Stomach (tissue), 9 donors: Measurements from ENCODE around the gene IKBKE. TPM values are rescaled to one million over a fixed set of nuclear protein-coding genes. Genes with fewer than 3 reads are reported as not detected.

Experiments used
- DNase-seq, 2 donors: peaks; one replicate each; pipeline versions ENCODE4 v3.0.0 to v3.0.0-alpha.2; 2013 to 2019
- H3K27ac ChIP-seq, 5 donors: fragments of 200-600 bp in 4 of 5; sonication (generic) in 4 of 5; one replicate each; pipeline ENCODE4 v1.5.1; 2013 to 2019; ENCODE audit warnings: mild to moderate bottlenecking in 1 of 5, moderate library complexity in 1 of 5
- H3K27me3 ChIP-seq, 3 donors: fragments of 200-600 bp; sonication (generic); one replicate each; pipeline ENCODE4 v1.5.1; 2017 to 2019; ENCODE audit warnings: mixed run types in 1 of 3
- H3K36me3 ChIP-seq, 4 donors: fragments of 200-600 bp; sonication (generic); 1 replicate in 3 of 4; 2 replicates in 1 of 4; pipeline ENCODE4 v1.5.1; 2016 to 2019
- H3K4me1 ChIP-seq, 4 donors: fragments of 200-600 bp; sonication (generic); one replicate each; pipeline ENCODE4 v1.5.1; 2016 to 2019
- H3K4me3 ChIP-seq, 4 donors: fragments of 200-600 bp; sonication (generic) in 3 of 4; one replicate each; pipeline ENCODE4 v1.5.1; 2016 to 2019; ENCODE audit warnings: mild to moderate bottlenecking in 1 of 4
- H3K9me3 ChIP-seq, 4 donors: fragments of 200-600 bp; sonication (generic); one replicate each; pipeline ENCODE4 v1.5.1; 2016 to 2019
- EP300 ChIP-seq: sonication (generic); formaldehyde crosslinking; IDR thresholded peaks from one replicate; pipeline ENCODE4 v1.6.1; 2017; ENCODE audit warnings: antibody characterized with exemption
- POLR2A ChIP-seq, 4 donors: fragments of 450-650 bp; IDR thresholded peaks; one replicate each; pipeline ENCODE4 v1.6.1; 2016; ENCODE audit warnings: antibody characterized with exemption in 4 of 4, control low read depth in 2 of 4, mild to moderate bottlenecking in 1 of 4, moderate library complexity in 1 of 4
- POLR2AphosphoS5 ChIP-seq, 3 donors: sonication (generic); formaldehyde crosslinking; IDR thresholded peaks; one replicate each; pipeline ENCODE4 v1.6.1; 2016; ENCODE audit warnings: antibody characterized with exemption in 3 of 3
- WGBS, 5 donors: extraction: QIAGEN DNeasy Blood & Tissue Kit in 3 of 5; methylation state at CpG; one replicate each; pipeline versions ENCODE4 v1.1.5 to v1.1.7; 2013 to 2018; 5-methylcytosine and 5-hydroxymethylcytosine counted together
- intact Hi-C: fragments of 100-400 bp; cut with DNase I; formaldehyde crosslinking; loops from one replicate; pipeline ENCODE4 v1.15.1; 2023; ENCODE audit warnings: low total_unique reads
- polyA plus RNA-seq, 3 donors: library from polyadenylated mRNA; stranded (reverse); fragments of 200-250 nt; gene quantifications; one replicate each; pipeline ENCODE4 v1.2.3, GENCODE V29; 2013
- total RNA-seq, 5 donors: library from RNA; depleted of rRNA; stranded (reverse); fragments of >200 nt; gene quantifications; one replicate each; pipeline versions ENCODE4 v1.1.0 to v1.2.3, GENCODE V29; 2014 to 2016
- TF ChIP-seq, protein P1 (sequence below), 7 experiments: fragments of 450-650 bp in 4 of 7; fragments of 200-600 bp in 3 of 7; sonication (generic) in 3 of 7; IDR thresholded peaks; one replicate each; pipeline ENCODE4 v1.5.1; 2016 to 2019; ENCODE audit warnings: antibody characterized with exemption in 7 of 7, control low read depth in 2 of 7, mild to moderate bottlenecking in 1 of 7
- donor health status: healthy with polysubstance abuse.
- donor health status: Bipolar disorder and iron deficiency.
- donor health status: healthy.

Gene IKBKE
- total and polyA plus RNA-seq, 8 donors: 4.9 to 49.6 (median 7.8) TPM

DNA sequence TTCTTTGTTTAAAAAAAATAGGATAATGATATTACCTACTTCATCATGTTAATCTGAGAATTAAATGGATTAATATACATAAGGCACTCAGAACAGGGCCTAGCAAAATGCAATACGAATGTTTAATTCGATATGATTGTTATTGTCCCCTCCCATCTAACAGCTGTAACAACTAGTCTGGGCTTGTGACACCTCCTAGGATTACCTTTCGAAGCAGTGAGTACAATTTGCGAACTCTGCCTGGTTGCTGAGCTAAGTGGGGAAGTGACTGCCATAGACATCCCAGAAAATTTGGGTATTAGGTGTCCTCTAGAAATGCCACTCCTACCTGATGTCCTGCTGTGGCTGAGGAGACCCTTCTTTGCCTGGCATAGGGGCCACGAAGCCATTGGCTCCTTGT, 40.1 kb downstream of the IKBKE start:
- intact Hi-C loops: no loop called here
- H3K9me3 ChIP-seq: no peaks in the 10 kb centered on the region
- peaks cover 0 to 30% (median 9%) of the 10 kb centered on the region in 3 donors for H3K27me3 ChIP-seq
- 75 to 91% (median 86%) methylated on average over 5 of the region's 5 CpGs for WGBS, 5 donors
- H3K4me1 ChIP-seq: peaks cover 61 to 96% (median 77%) of the 10 kb centered on the region in 4 donors
- DNase-seq: no peak
- TF ChIP-seq, protein P1, sequence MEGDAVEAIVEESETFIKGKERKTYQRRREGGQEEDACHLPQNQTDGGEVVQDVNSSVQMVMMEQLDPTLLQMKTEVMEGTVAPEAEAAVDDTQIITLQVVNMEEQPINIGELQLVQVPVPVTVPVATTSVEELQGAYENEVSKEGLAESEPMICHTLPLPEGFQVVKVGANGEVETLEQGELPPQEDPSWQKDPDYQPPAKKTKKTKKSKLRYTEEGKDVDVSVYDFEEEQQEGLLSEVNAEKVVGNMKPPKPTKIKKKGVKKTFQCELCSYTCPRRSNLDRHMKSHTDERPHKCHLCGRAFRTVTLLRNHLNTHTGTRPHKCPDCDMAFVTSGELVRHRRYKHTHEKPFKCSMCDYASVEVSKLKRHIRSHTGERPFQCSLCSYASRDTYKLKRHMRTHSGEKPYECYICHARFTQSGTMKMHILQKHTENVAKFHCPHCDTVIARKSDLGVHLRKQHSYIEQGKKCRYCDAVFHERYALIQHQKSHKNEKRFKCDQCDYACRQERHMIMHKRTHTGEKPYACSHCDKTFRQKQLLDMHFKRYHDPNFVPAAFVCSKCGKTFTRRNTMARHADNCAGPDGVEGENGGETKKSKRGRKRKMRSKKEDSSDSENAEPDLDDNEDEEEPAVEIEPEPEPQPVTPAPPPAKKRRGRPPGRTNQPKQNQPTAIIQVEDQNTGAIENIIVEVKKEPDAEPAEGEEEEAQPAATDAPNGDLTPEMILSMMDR (IDR thresholded peaks at IDR 0.05): no peak
- TF ChIP-seq POLR2A (IDR thresholded peaks at IDR 0.05) (no peak), POLR2AphosphoS5 (IDR thresholded peaks at IDR 0.05) (no peak), EP300 (no peak)
- peak overlapping the region in 1 of 4 donors; percentile 84 for H3K4me3 ChIP-seq
- H3K27ac ChIP-seq: peak overlapping the region in 4 of 5 donors; percentile 16 to 83 (median 74)
- no peaks in the 10 kb centered on the region for H3K36me3 ChIP-seq

DNA sequence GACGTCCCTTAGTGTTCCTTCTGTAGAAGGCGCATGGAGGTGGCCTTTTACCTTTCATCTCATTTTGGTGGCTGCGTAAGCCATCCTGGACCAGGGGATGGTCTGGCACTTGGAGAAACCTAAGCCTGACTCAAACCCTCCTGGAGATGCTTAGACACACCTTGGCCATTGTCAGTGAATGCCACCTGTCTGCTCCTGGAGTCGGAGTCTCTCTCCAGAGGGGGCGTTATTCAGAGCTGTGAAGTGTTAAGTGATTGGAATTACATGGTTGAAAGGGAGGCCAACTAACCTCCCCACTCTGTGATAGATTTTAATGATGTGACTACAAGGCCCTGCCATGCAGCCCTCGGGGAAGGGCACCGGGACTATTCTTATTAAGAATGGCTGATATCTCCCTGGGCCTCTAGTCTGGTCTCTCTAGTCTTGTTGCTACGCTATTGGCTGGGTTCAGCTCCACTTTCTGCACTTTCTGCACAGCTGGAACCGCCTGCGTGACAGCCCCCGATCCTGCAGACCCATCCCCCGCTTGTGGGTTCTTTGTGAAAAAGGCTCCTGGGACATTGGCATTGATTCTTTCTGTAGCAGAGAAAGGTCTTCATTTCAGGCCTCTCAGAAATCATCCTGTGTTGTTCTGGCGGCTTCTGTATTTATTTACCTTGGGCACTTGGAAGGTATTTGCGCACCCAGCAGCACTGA, 41.2 kb downstream of the IKBKE start:
- WGBS, 5 donors: 46 to 68% (median 60%) methylated on average over 14 of the region's 14 CpGs
- DNase-seq: no peak
- H3K36me3 ChIP-seq: no peaks in the 10 kb centered on the region
- H3K4me3 ChIP-seq: no peak overlapping the region
- peaks cover 0 to 26% (median 9%) of the 10 kb centered on the region in 3 donors for H3K27me3 ChIP-seq
- H3K9me3 ChIP-seq: no peaks in the 10 kb centered on the region
- intact Hi-C loops: no loop called here
- peaks cover 54 to 86% (median 71%) of the 10 kb centered on the region in 4 donors for H3K4me1 ChIP-seq
- peak overlapping the region; percentile 28 to 83 (median 72) for H3K27ac ChIP-seq
- TF ChIP-seq EP300: no peak
- TF ChIP-seq POLR2AphosphoS5 (IDR thresholded peaks at IDR 0.05): no peak
- TF ChIP-seq, protein P1 (IDR thresholded peaks at IDR 0.05): no peak
- no peak for TF ChIP-seq POLR2A (IDR thresholded peaks at IDR 0.05)

DNA sequence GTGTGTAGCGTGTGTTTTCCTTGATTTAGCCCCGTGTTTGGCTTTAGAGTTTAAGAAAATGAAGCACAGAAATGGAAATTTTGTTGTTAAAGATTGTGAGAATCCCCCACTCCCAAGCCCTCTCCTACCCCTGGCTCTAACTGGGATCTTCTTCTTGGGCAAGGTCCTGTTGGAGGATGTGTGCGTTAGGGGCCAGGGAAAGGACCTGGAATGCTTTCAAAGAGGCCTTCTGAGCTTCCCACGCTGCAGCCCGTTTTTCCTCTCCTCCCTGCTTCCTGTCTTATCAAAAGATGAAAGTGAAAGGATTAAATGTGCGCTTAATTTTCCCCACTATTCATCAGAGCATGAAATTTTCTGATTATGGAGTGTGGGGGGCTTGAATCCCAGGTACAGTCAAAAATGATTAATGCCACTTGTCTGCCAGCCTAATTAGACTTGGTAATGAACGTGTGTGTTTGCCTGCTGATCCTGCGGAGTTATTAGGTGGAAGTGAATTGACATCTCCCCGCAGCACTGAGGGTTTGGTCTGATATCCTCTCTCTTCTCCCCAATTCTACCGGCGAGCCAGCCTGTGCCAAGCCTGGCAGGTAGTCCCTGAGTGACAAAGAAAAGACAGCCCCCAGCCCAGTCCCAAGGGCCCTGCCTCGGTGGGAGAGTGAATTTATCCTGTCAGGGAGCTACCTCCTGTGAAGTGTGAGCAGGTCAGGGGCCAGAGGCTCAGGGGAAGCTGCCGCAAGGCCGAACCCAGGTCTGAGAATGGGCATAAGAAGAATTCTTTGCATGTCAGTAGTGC, 42.0 kb downstream of the IKBKE start:
- TF ChIP-seq, protein P1 (IDR thresholded peaks at IDR 0.05): no peak
- TF ChIP-seq POLR2A (IDR thresholded peaks at IDR 0.05) (no peak), POLR2AphosphoS5 (IDR thresholded peaks at IDR 0.05) (no peak), EP300 (no peak)
- Histone ChIP-seq H3K4me3 (no peak overlapping the region), H3K4me1 (peaks cover 54 to 83% (median 65%) of the 10 kb centered on the region in 4 donors), H3K27ac (peak overlapping the region; percentile 28 to 83 (median 72)), H3K36me3 (no peaks in the 10 kb centered on the region), H3K9me3 (no peaks in the 10 kb centered on the region), H3K27me3 (peaks cover 0 to 19% (median 8%) of the 10 kb centered on the region in 3 donors)
- DNase-seq: peak in 1 of 2 donors; percentile 56
- WGBS, 5 donors: 26 to 39% (median 34%) methylated on average over 8 to 14 of the region's 14 CpGs
- intact Hi-C loops: no loop called here

DNA sequence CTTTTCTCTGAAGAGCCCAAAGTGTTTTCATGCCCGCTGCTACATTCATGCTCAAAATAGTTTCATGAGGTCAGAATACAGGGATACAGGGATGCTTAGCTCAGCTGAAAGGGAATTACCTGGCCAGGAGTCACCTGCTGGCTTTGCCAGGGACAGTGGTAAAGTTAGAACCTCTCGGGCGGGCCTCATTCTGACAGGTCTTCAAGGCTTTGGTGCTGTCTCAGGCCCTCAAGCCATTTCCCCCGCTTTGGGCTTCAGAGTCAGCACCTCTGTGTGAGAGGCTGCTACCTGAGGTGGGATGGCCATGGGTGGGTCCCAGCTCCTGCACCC, 42.5 kb downstream of the IKBKE start:
- 63 to 75% (median 71%) methylated on average over 4 of the region's 4 CpGs for WGBS, 5 donors
- intact Hi-C loops: no loop called here
- TF ChIP-seq, protein P1 (IDR thresholded peaks at IDR 0.05): no peak
- TF ChIP-seq POLR2A (IDR thresholded peaks at IDR 0.05) (no peak), EP300 (no peak), POLR2AphosphoS5 (IDR thresholded peaks at IDR 0.05) (no peak)
- peaks cover 0 to 13% (median 2%) of the 10 kb centered on the region in 3 donors for H3K27me3 ChIP-seq
- DNase-seq: no peak
- peaks cover 51 to 79% (median 60%) of the 10 kb centered on the region in 4 donors for H3K4me1 ChIP-seq
- no peaks in the 10 kb centered on the region for H3K36me3 ChIP-seq
- H3K27ac ChIP-seq: peak overlapping the region; percentile 28 to 83 (median 72)
- no peak overlapping the region for H3K4me3 ChIP-seq
- no peaks in the 10 kb centered on the region for H3K9me3 ChIP-seq
